Stimulated activated CD4-positive, alpha-beta T cell treated with anti-CD3 and anti-CD28 coated beads, Interleukin-12 subunit alpha, Interleukin-12 subunit beta, amount 100 ng/mL, for 48 hours (primary cell): ENCODE measurements around the gene SLC29A1.

Experiments
- DNase-seq, 3 donors: peaks; one replicate each; pipeline ENCODE4 v3.0.0-alpha.2; 2020; ENCODE audit warnings: low read depth in 2 of 3, low spot score in 1 of 3

The SLC29A1 gene

GRCh38 chr6:44278774-44279697, 55.6 kb downstream of the SLC29A1 start:
- DNase-seq: no peak
